Brain pericyte (primary cell): ENCODE data around the gene MAP1B.
"Not testable (repeated sequence)": the region's sequence is repeated elsewhere in the genome, so short reads cannot be mapped to it uniquely, and the experiment has no call there.

Experiments
- DNase-seq: peaks from one replicate; pipeline ENCODE4 v3.0.0-alpha.2; 2012; ENCODE audit warnings: low read depth, low spot score

Gene MAP1B

GRCh38 chr5:72107131-72107900, at the start of gene MAP1B:
Gene MAP1B (plus strand): TSS chr5:72107475. CDS start chr5:72107532, 57 bp downstream.
- DNase-seq, result no peak

- no peak for DNase-seq
Observed at GRCh38 chr5:72057816-72058215, 49.5 kb upstream of the MAP1B start.

- no peak for DNase-seq
Observed at GRCh38 chr5:72063219-72063819, 44.0 kb upstream of the MAP1B start.

- DNase-seq, result no peak
Observed at GRCh38 chr5:72064801-72065570, 42.3 kb upstream of the MAP1B start.

- DNase-seq, result no peak
Observed at GRCh38 chr5:72065751-72066255, 41.5 kb upstream of the MAP1B start.

GRCh38 chr5:72066705-72067107, 40.6 kb upstream of the MAP1B start:
- DNase-seq, result no peak

GRCh38 chr5:72067682-72068470, 39.4 kb upstream of the MAP1B start:
- DNase-seq, result no peak

GRCh38 chr5:72070529-72070928, 36.7 kb upstream of the MAP1B start:
- DNase-seq, result no peak

GRCh38 chr5:72071906-72072305, 35.4 kb upstream of the MAP1B start:
- DNase-seq, result no peak

GRCh38 chr5:72074251-72074650, 33.0 kb upstream of the MAP1B start:
- DNase-seq, result no peak

GRCh38 chr5:72075461-72075860, 31.8 kb upstream of the MAP1B start:
- no peak for DNase-seq

- DNase-seq, result no peak
Observed at GRCh38 chr5:72076621-72077300, 30.5 kb upstream of the MAP1B start.

GRCh38 chr5:72077390-72077789, 29.9 kb upstream of the MAP1B start:
- DNase-seq, result no peak

GRCh38 chr5:72079288-72079687, 28.0 kb upstream of the MAP1B start:
- no peak for DNase-seq

- no peak for DNase-seq
Observed at GRCh38 chr5:72082048-72082447, 25.2 kb upstream of the MAP1B start.

- no peak for DNase-seq
Observed at GRCh38 chr5:72084876-72085275, 22.4 kb upstream of the MAP1B start.

GRCh38 chr5:72085319-72085718, 22.0 kb upstream of the MAP1B start:
- DNase-seq, result no peak

- DNase-seq, result not testable (repeated sequence)
Observed at GRCh38 chr5:72089713-72090112, 17.6 kb upstream of the MAP1B start.

- no peak for DNase-seq
Observed at GRCh38 chr5:72092074-72092473, 15.2 kb upstream of the MAP1B start.

- DNase-seq, result no peak
Observed at GRCh38 chr5:72093217-72093616, 14.1 kb upstream of the MAP1B start.

- no peak for DNase-seq
Observed at GRCh38 chr5:72093824-72094223, 13.5 kb upstream of the MAP1B start.
